Measurements from ENCODE around the gene GHRHR.

DNA sequence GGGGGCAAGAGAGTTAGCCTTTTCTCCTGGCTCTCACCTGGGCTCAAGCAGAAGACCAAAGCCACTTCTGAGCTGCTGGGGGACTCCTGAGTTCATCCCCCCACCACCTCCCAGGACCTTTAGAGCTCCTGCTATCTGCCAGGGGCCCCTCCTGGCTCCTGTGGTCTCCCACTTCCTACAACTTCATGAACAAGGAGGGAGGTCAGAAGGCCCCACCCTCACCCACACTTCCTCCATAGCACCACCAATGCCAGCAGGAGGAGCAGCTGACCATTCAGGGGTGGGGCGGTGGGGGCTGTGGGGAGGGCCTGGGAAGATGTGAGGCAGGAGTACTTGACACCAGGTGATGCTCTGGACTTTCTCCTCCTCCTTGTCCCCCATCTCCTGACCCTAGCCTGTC lies 55.8 kb downstream of the GHRHR start:
- TF ChIP-seq CTCF (conservative IDR thresholded peaks at IDR 0.05) (no peak), EZH2 (IDR thresholded peaks at IDR 0.05; ENCODE audit: low read depth) (no peak)

All from PC-9 (cell line).